ENCODE results near the gene SLC4A8. TPM values are rescaled to one million over a fixed set of nuclear protein-coding genes. Genes with fewer than 3 reads are reported as not detected.

SLC4A8 gene
- total and polyA plus RNA-seq, 9 of the 15 experiments (the other 6 are each of a cell fraction or from before 2014, with no cell fraction given): 0.04 to 1.5 (median 0.12) TPM; not detected in 2

DNA sequence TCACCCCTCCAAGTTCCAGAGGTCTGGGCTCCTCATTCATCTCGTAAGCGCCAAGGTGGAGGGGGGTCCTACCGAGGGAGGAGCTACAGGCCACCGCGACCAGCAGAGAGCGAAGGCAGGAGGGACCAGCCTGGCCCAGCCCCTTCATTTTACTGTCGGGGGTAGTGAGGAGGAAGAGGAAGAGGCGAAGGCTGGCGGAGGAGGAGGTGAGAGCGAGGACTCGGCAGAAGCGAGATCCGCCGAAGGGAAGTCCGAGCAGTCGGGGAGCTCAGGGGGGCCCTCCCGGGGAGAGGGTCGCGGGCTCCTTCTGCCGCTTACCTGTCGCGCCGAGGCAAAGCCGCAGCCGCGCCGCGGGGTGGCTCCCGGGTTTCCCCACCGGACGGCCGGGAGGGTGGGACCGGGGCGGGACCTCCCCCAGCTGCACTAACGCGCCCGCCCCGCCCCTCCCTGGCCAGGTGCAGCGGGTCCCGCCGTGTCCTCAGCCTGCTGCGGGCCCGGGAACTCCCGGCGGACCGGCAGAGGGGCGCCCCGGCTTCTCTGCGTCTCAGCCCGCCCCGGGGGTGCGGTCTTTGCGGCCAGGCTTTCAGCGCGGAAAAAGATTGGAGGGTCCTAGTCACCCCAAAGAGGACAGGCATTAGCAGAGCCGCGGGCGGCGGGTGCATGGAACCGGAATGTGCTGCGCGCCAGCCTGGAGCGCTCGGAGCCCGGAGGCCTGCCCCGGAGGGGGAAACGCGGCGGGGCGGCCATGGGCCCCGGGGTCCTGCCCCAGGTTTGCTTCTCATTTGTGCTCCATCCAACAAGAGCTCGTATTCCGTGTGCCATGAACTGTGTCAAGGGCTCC is 33.1 kb upstream of the SLC4A8 start, which contains the start of gene GALNT6 (continued):
- TF ChIP-seq SIX5 (IDR thresholded peaks at IDR 0.05; ENCODE audit: borderline replicate concordance in 1 of 2, insufficient read depth in 1 of 2, low read depth in 1 of 2, low read length in 2 of 2) (no peak), KDM2B (CRISPR knock-in tag; IDR thresholded peaks at IDR 0.05) (no peak), PCBP1 (IDR thresholded peaks at IDR 0.05; ENCODE audit: low read depth, low read length, poor library complexity, severe bottlenecking) (no peak), ILF3 (IDR thresholded peaks at IDR 0.05; ENCODE audit: borderline replicate concordance) (no peak), HMGN3 (IDR thresholded peaks at IDR 0.05; ENCODE audit: borderline replicate concordance, extremely low read depth, insufficient read length, low read depth, low read length) (peak; percentile 25), ZNF778 (CRISPR knock-in tag; IDR thresholded peaks at IDR 0.05) (no peak), ZZZ3 (IDR thresholded peaks at IDR 0.05) (no peak), ZNF311 (CRISPR knock-in tag; IDR thresholded peaks at IDR 0.05) (no peak), TRIM24 (IDR thresholded peaks at IDR 0.05) (peak in 1 of 2 experiments; percentile 7; a peak in 1 of 4 replicates), SRSF7 (optimal IDR thresholded peaks at IDR 0.05; ENCODE audit: low read depth, low read length) (no peak), CXXC5 (CRISPR knock-in tag; IDR thresholded peaks at IDR 0.05) (peak; percentile 44; the same call in 1 of the 2 replicates)
- TF ChIP-seq, protein P1, sequence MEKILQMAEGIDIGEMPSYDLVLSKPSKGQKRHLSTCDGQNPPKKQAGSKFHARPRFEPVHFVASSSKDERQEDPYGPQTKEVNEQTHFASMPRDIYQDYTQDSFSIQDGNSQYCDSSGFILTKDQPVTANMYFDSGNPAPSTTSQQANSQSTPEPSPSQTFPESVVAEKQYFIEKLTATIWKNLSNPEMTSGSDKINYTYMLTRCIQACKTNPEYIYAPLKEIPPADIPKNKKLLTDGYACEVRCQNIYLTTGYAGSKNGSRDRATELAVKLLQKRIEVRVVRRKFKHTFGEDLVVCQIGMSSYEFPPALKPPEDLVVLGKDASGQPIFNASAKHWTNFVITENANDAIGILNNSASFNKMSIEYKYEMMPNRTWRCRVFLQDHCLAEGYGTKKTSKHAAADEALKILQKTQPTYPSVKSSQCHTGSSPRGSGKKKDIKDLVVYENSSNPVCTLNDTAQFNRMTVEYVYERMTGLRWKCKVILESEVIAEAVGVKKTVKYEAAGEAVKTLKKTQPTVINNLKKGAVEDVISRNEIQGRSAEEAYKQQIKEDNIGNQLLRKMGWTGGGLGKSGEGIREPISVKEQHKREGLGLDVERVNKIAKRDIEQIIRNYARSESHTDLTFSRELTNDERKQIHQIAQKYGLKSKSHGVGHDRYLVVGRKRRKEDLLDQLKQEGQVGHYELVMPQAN (IDR thresholded peaks at IDR 0.05; ENCODE audit: borderline replicate concordance): no peak
- TF ChIP-seq, protein P2, sequence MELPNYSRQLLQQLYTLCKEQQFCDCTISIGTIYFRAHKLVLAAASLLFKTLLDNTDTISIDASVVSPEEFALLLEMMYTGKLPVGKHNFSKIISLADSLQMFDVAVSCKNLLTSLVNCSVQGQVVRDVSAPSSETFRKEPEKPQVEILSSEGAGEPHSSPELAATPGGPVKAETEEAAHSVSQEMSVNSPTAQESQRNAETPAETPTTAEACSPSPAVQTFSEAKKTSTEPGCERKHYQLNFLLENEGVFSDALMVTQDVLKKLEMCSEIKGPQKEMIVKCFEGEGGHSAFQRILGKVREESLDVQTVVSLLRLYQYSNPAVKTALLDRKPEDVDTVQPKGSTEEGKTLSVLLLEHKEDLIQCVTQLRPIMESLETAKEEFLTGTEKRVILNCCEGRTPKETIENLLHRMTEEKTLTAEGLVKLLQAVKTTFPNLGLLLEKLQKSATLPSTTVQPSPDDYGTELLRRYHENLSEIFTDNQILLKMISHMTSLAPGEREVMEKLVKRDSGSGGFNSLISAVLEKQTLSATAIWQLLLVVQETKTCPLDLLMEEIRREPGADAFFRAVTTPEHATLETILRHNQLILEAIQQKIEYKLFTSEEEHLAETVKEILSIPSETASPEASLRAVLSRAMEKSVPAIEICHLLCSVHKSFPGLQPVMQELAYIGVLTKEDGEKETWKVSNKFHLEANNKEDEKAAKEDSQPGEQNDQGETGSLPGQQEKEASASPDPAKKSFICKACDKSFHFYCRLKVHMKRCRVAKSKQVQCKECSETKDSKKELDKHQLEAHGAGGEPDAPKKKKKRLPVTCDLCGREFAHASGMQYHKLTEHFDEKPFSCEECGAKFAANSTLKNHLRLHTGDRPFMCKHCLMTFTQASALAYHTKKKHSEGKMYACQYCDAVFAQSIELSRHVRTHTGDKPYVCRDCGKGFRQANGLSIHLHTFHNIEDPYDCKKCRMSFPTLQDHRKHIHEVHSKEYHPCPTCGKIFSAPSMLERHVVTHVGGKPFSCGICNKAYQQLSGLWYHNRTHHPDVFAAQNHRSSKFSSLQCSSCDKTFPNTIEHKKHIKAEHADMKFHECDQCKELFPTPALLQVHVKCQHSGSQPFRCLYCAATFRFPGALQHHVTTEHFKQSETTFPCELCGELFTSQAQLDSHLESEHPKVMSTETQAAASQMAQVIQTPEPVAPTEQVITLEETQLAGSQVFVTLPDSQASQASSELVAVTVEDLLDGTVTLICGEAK (IDR thresholded peaks at IDR 0.05): peak; percentile 60; the same call in 1 of the 2 replicates
- TF ChIP-seq, protein P2 (CRISPR knock-in tag; IDR thresholded peaks at IDR 0.05): no peak
- TF ChIP-seq, protein P3, sequence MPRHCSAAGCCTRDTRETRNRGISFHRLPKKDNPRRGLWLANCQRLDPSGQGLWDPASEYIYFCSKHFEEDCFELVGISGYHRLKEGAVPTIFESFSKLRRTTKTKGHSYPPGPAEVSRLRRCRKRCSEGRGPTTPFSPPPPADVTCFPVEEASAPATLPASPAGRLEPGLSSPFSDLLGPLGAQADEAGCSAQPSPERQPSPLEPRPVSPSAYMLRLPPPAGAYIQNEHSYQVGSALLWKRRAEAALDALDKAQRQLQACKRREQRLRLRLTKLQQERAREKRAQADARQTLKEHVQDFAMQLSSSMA (CRISPR knock-in tag; IDR thresholded peaks at IDR 0.05): no peak

Data from K562 (cell line).